ENCODE measurements around the gene ITGB5. TPM values are rescaled to one million over a fixed set of nuclear protein-coding genes. Genes with fewer than 3 reads are reported as not detected.

ITGB5 gene
- total RNA-seq, 1 experiment from 2014 or later: 116 TPM

- DNase-seq (ENCODE audit: low spot score): peak; percentile 60
Observed at GRCh38 chr3:124858275-124858674, 28.9 kb downstream of the ITGB5 start.

DNA sequence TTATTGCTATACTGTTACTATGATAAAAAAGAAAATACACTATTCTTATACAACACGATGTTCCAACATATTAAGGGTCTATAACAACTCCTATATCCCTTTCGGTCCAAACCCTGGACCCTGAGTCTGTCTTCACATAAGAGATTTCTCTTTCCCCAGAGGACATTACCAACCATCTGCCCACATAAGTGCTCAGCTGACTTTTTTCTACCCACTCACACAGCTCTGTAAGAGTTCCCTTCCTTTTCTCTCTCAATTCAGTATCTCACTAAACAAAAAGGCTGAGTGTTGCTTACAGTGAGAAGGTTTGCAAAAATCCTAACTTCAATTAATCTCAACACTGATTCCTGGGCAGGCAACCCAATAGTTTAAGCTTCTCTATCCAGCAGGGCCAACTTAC lies 30.5 kb downstream of the ITGB5 start:
- intact Hi-C loops (cut with micrococcal nuclease; ENCODE audit: unreplicated experiment): no loop called here
- CTCF ChIA-PET: no interaction called here
- Histone ChIP-seq H3K4me1 (ENCODE audit: insufficient read depth, low read length, poor library complexity, severe bottlenecking) (peaks cover 35% of the 10 kb centered on the region), H3K27me3 (replicated peaks; ENCODE audit: insufficient read depth, low read depth, low read length, poor library complexity) (no peaks in the 10 kb centered on the region), H3K36me3 (ENCODE audit: insufficient read depth, low read length, poor library complexity, severe bottlenecking) (peaks cover 19% of the 10 kb centered on the region), H3K9me3 (ENCODE audit: low read depth, low read length, poor library complexity, severe bottlenecking) (no peaks in the 10 kb centered on the region), H3K27ac (ENCODE audit: low read depth, low read length, poor library complexity, severe bottlenecking) (no peak overlapping the region), H3K4me3 (ENCODE audit: low read depth, low read length, poor library complexity, severe bottlenecking) (no peak overlapping the region)
- no TSS peak for BruUV-seq (replicated peaks)
- no peak for DNase-seq (ENCODE audit: low spot score)
- TF ChIP-seq EZH2 (IDR thresholded peaks at IDR 0.05; ENCODE audit: borderline replicate concordance, low read depth, low read length, poor library complexity, severe bottlenecking): no peak
- TF ChIP-seq, protein P1, sequence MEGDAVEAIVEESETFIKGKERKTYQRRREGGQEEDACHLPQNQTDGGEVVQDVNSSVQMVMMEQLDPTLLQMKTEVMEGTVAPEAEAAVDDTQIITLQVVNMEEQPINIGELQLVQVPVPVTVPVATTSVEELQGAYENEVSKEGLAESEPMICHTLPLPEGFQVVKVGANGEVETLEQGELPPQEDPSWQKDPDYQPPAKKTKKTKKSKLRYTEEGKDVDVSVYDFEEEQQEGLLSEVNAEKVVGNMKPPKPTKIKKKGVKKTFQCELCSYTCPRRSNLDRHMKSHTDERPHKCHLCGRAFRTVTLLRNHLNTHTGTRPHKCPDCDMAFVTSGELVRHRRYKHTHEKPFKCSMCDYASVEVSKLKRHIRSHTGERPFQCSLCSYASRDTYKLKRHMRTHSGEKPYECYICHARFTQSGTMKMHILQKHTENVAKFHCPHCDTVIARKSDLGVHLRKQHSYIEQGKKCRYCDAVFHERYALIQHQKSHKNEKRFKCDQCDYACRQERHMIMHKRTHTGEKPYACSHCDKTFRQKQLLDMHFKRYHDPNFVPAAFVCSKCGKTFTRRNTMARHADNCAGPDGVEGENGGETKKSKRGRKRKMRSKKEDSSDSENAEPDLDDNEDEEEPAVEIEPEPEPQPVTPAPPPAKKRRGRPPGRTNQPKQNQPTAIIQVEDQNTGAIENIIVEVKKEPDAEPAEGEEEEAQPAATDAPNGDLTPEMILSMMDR (conservative IDR thresholded peaks at IDR 0.05; ENCODE audit: low read depth, low read length): no peak
- POLR2A ChIA-PET (ENCODE audit: low non-redundant PET): no interaction called here

More at GRCh38 chr3:124858275-124858674, 28.9 kb downstream of the ITGB5 start:
- Histone ChIP-seq H3K9me3 (ENCODE audit: low read depth, low read length, poor library complexity, severe bottlenecking) (no peaks in the 10 kb centered on the region), H3K27ac (ENCODE audit: low read depth, low read length, poor library complexity, severe bottlenecking) (peak overlapping the region; percentile 31), H3K4me1 (ENCODE audit: insufficient read depth, low read length, poor library complexity, severe bottlenecking) (peaks cover 21% of the 10 kb centered on the region), H3K4me3 (ENCODE audit: low read depth, low read length, poor library complexity, severe bottlenecking) (no peak overlapping the region), H3K36me3 (ENCODE audit: insufficient read depth, low read length, poor library complexity, severe bottlenecking) (peaks cover 19% of the 10 kb centered on the region), H3K27me3 (replicated peaks; ENCODE audit: insufficient read depth, low read depth, low read length, poor library complexity) (no peaks in the 10 kb centered on the region)
- TF ChIP-seq EZH2 (IDR thresholded peaks at IDR 0.05; ENCODE audit: borderline replicate concordance, low read depth, low read length, poor library complexity, severe bottlenecking): no peak
- TF ChIP-seq, protein P1 (conservative IDR thresholded peaks at IDR 0.05; ENCODE audit: low read depth, low read length): no peak
- no TSS peak for BruUV-seq (replicated peaks)
- intact Hi-C loops (cut with micrococcal nuclease; ENCODE audit: unreplicated experiment): no loop called here
- ChIA-PET POLR2A (ENCODE audit: low non-redundant PET) (no interaction called here), CTCF (no interaction called here)

GRCh38 chr3:124854009-124854408 lies 33.2 kb downstream of the ITGB5 start:
- intact Hi-C loops (cut with micrococcal nuclease; ENCODE audit: unreplicated experiment): no loop called here
- Histone ChIP-seq H3K36me3 (ENCODE audit: insufficient read depth, low read length, poor library complexity, severe bottlenecking) (peaks cover 13% of the 10 kb centered on the region), H3K27me3 (replicated peaks; ENCODE audit: insufficient read depth, low read depth, low read length, poor library complexity) (no peaks in the 10 kb centered on the region), H3K4me3 (ENCODE audit: low read depth, low read length, poor library complexity, severe bottlenecking) (no peak overlapping the region), H3K27ac (ENCODE audit: low read depth, low read length, poor library complexity, severe bottlenecking) (no peak overlapping the region), H3K9me3 (ENCODE audit: low read depth, low read length, poor library complexity, severe bottlenecking) (no peaks in the 10 kb centered on the region), H3K4me1 (ENCODE audit: insufficient read depth, low read length, poor library complexity, severe bottlenecking) (peaks cover 56% of the 10 kb centered on the region)
- POLR2A ChIA-PET (ENCODE audit: low non-redundant PET): interaction anchor here (0.6 kb wide), 1 partner anchor 767 kb away, joined by 5 read pairs; no protein-coding TSS in a partner anchor
- no TSS peak for BruUV-seq (replicated peaks)
- CTCF ChIA-PET: no interaction called here
- DNase-seq (ENCODE audit: low spot score): peak; percentile 56
- TF ChIP-seq, protein P1 (conservative IDR thresholded peaks at IDR 0.05; ENCODE audit: low read depth, low read length): no peak
- no peak for TF ChIP-seq EZH2 (IDR thresholded peaks at IDR 0.05; ENCODE audit: borderline replicate concordance, low read depth, low read length, poor library complexity, severe bottlenecking)
